ENCODE measurements around the gene NRIP2. TPM values are rescaled to one million over a fixed set of nuclear protein-coding genes. Genes with fewer than 3 reads are reported as not detected.

Gene NRIP2
- total and polyA plus RNA-seq, 10 of the 15 experiments (the other 5 are each of a cell fraction or from before 2014, with no cell fraction given), result 0.04 to 0.83 (median 0.42) TPM; not detected in 7

Other genes with a start within 250 kb of the NRIP2 start
Only the 7 nearest of the 8 such genes appear.
- gene FKBP4, start 40.1 kb downstream of the NRIP2 start, total RNA-seq (2014; rRNA removed), result 40.1 and 43.2 TPM in 2 replicates
- gene FKBP4, start 40.1 kb downstream of the NRIP2 start, total RNA-seq (2014; rRNA removed; fragmentation: Illumina TruSeq; extraction: Trizol), result 44.1 and 45.0 TPM in 2 replicates
- gene FKBP4, start 40.1 kb downstream of the NRIP2 start, total RNA-seq (2021), result 77.0 and 77.7 TPM in 2 replicates
- gene FKBP4, start 40.1 kb downstream of the NRIP2 start, polyA plus RNA-seq (2011; rRNA removed), result 39.6 and 42.8 TPM in 2 replicates
- 51.5 and 55.8 TPM in 2 replicates for gene FKBP4, start 40.1 kb downstream of the NRIP2 start, polyA plus RNA-seq (2014; fragmentation: Illumina TruSeq; extraction: Trizol)
- gene FKBP4, start 40.1 kb downstream of the NRIP2 start, polyA plus RNA-seq (2014; fragmentation: Nextera tagmentation; extraction: Ambion mirVana), result 10 to 100 TPM in 1 of 2 experiments, 1 to 10 TPM in 1; 8.9 to 15.4 TPM
- 45.9 and 46.0 TPM in 2 replicates for gene FKBP4, start 40.1 kb downstream of the NRIP2 start, polyA plus RNA-seq (2014; rRNA removed)
- 10 to 100 TPM; 89.1 to 90.0 TPM for gene FKBP4, start 40.1 kb downstream of the NRIP2 start, polyA plus RNA-seq (2016; fragmentation: Nextera tagmentation; extraction: Ambion mirVana)
- 25.4 and 31.5 TPM in 2 replicates for gene ITFG2, start 22.4 kb downstream of the NRIP2 start, total RNA-seq (2014; rRNA removed)
- 21.2 and 21.5 TPM in 2 replicates for gene ITFG2, start 22.4 kb downstream of the NRIP2 start, total RNA-seq (2014; rRNA removed; fragmentation: Illumina TruSeq; extraction: Trizol)
- 20.0 and 24.2 TPM in 2 replicates for gene ITFG2, start 22.4 kb downstream of the NRIP2 start, total RNA-seq (2021)
- 17.0 and 22.2 TPM in 2 replicates for gene ITFG2, start 22.4 kb downstream of the NRIP2 start, polyA plus RNA-seq (2011; rRNA removed)
- 24.3 and 27.7 TPM in 2 replicates for gene ITFG2, start 22.4 kb downstream of the NRIP2 start, polyA plus RNA-seq (2014; fragmentation: Illumina TruSeq; extraction: Trizol)
- gene ITFG2, start 22.4 kb downstream of the NRIP2 start, polyA plus RNA-seq (2014; fragmentation: Nextera tagmentation; extraction: Ambion mirVana), result 10 to 100 TPM; 23.1 to 28.5 TPM
- 22.2 and 30.8 TPM in 2 replicates for gene ITFG2, start 22.4 kb downstream of the NRIP2 start, polyA plus RNA-seq (2014; rRNA removed)
- 10 to 100 TPM; 38.0 to 39.5 TPM for gene ITFG2, start 22.4 kb downstream of the NRIP2 start, polyA plus RNA-seq (2016; fragmentation: Nextera tagmentation; extraction: Ambion mirVana)
- gene TEX52, start 22.0 kb upstream of the NRIP2 start, total RNA-seq (2014; rRNA removed), result not detected in 2 replicates
- gene TEX52, start 22.0 kb upstream of the NRIP2 start, total RNA-seq (2014; rRNA removed; fragmentation: Illumina TruSeq; extraction: Trizol), result not detected in 2 replicates
- gene TEX52, start 22.0 kb upstream of the NRIP2 start, total RNA-seq (2021), result not detected in 2 replicates
- not detected in 2 replicates for gene TEX52, start 22.0 kb upstream of the NRIP2 start, polyA plus RNA-seq (2011; rRNA removed)
- gene TEX52, start 22.0 kb upstream of the NRIP2 start, polyA plus RNA-seq (2014; fragmentation: Illumina TruSeq; extraction: Trizol), result not detected in 2 replicates
- gene TEX52, start 22.0 kb upstream of the NRIP2 start, polyA plus RNA-seq (2014; fragmentation: Nextera tagmentation; extraction: Ambion mirVana), result not detected
- not detected in 2 replicates for gene TEX52, start 22.0 kb upstream of the NRIP2 start, polyA plus RNA-seq (2014; rRNA removed)
- gene TEX52, start 22.0 kb upstream of the NRIP2 start, polyA plus RNA-seq (2016; fragmentation: Nextera tagmentation; extraction: Ambion mirVana), result under 1 TPM in 1 of 2 experiments, not detected in 1; 0.23 TPM
- gene FOXM1, start 42.1 kb upstream of the NRIP2 start, total RNA-seq (2014; rRNA removed), result 30.3 and 33.7 TPM in 2 replicates
- 28.0 and 28.9 TPM in 2 replicates for gene FOXM1, start 42.1 kb upstream of the NRIP2 start, total RNA-seq (2014; rRNA removed; fragmentation: Illumina TruSeq; extraction: Trizol)
- 58.6 and 60.0 TPM in 2 replicates for gene FOXM1, start 42.1 kb upstream of the NRIP2 start, total RNA-seq (2021)
- gene FOXM1, start 42.1 kb upstream of the NRIP2 start, polyA plus RNA-seq (2011; rRNA removed), result 15.3 and 25.1 TPM in 2 replicates
- 50.4 and 63.2 TPM in 2 replicates for gene FOXM1, start 42.1 kb upstream of the NRIP2 start, polyA plus RNA-seq (2014; fragmentation: Illumina TruSeq; extraction: Trizol)
- 10 to 100 TPM; 15.1 to 15.5 TPM for gene FOXM1, start 42.1 kb upstream of the NRIP2 start, polyA plus RNA-seq (2014; fragmentation: Nextera tagmentation; extraction: Ambion mirVana)
- 39.8 and 45.5 TPM in 2 replicates for gene FOXM1, start 42.1 kb upstream of the NRIP2 start, polyA plus RNA-seq (2014; rRNA removed)
- 10 to 100 TPM; 34.8 to 37.0 TPM for gene FOXM1, start 42.1 kb upstream of the NRIP2 start, polyA plus RNA-seq (2016; fragmentation: Nextera tagmentation; extraction: Ambion mirVana)
- gene RHNO1, start 42.2 kb upstream of the NRIP2 start, total RNA-seq (2014; rRNA removed), result 52.6 and 54.2 TPM in 2 replicates
- 42.4 and 46.4 TPM in 2 replicates for gene RHNO1, start 42.2 kb upstream of the NRIP2 start, total RNA-seq (2014; rRNA removed; fragmentation: Illumina TruSeq; extraction: Trizol)
- 33.3 and 36.2 TPM in 2 replicates for gene RHNO1, start 42.2 kb upstream of the NRIP2 start, total RNA-seq (2021)
- 69.0 and 91.6 TPM in 2 replicates for gene RHNO1, start 42.2 kb upstream of the NRIP2 start, polyA plus RNA-seq (2011; rRNA removed)
- 60.7 and 67.8 TPM in 2 replicates for gene RHNO1, start 42.2 kb upstream of the NRIP2 start, polyA plus RNA-seq (2014; fragmentation: Illumina TruSeq; extraction: Trizol)
- 10 to 100 TPM; 27.9 to 29.1 TPM for gene RHNO1, start 42.2 kb upstream of the NRIP2 start, polyA plus RNA-seq (2014; fragmentation: Nextera tagmentation; extraction: Ambion mirVana)
- 30.4 and 41.0 TPM in 2 replicates for gene RHNO1, start 42.2 kb upstream of the NRIP2 start, polyA plus RNA-seq (2014; rRNA removed)
- gene RHNO1, start 42.2 kb upstream of the NRIP2 start, polyA plus RNA-seq (2016; fragmentation: Nextera tagmentation; extraction: Ambion mirVana), result 10 to 100 TPM; 52.3 to 57.9 TPM
- gene TULP3, start 55.9 kb upstream of the NRIP2 start, total RNA-seq (2014; rRNA removed), result 6.7 and 7.9 TPM in 2 replicates
- 7.0 TPM in 2 replicates for gene TULP3, start 55.9 kb upstream of the NRIP2 start, total RNA-seq (2014; rRNA removed; fragmentation: Illumina TruSeq; extraction: Trizol)
- gene TULP3, start 55.9 kb upstream of the NRIP2 start, total RNA-seq (2021), result 7.8 and 8.5 TPM in 2 replicates
- gene TULP3, start 55.9 kb upstream of the NRIP2 start, polyA plus RNA-seq (2011; rRNA removed), result 6.0 and 8.4 TPM in 2 replicates
- 9.8 and 10.4 TPM in 2 replicates for gene TULP3, start 55.9 kb upstream of the NRIP2 start, polyA plus RNA-seq (2014; fragmentation: Illumina TruSeq; extraction: Trizol)
- gene TULP3, start 55.9 kb upstream of the NRIP2 start, polyA plus RNA-seq (2014; fragmentation: Nextera tagmentation; extraction: Ambion mirVana), result 1 to 10 TPM; 3.1 to 3.9 TPM
- 8.4 and 9.3 TPM in 2 replicates for gene TULP3, start 55.9 kb upstream of the NRIP2 start, polyA plus RNA-seq (2014; rRNA removed)
- gene TULP3, start 55.9 kb upstream of the NRIP2 start, polyA plus RNA-seq (2016; fragmentation: Nextera tagmentation; extraction: Ambion mirVana), result 1 to 10 TPM; 7.8 to 8.3 TPM
- gene TEAD4, start 124.4 kb upstream of the NRIP2 start, total RNA-seq (2014; rRNA removed), result 0.68 TPM in 1 of 2 replicates, not detected in the other
- not detected in 2 replicates for gene TEAD4, start 124.4 kb upstream of the NRIP2 start, total RNA-seq (2014; rRNA removed; fragmentation: Illumina TruSeq; extraction: Trizol)
- gene TEAD4, start 124.4 kb upstream of the NRIP2 start, total RNA-seq (2021), result 0.33 and 0.37 TPM in 2 replicates
- 0.04 TPM in 1 of 2 replicates, not detected in the other for gene TEAD4, start 124.4 kb upstream of the NRIP2 start, polyA plus RNA-seq (2011; rRNA removed)
- 0.07 and 0.13 TPM in 2 replicates for gene TEAD4, start 124.4 kb upstream of the NRIP2 start, polyA plus RNA-seq (2014; fragmentation: Illumina TruSeq; extraction: Trizol)
- gene TEAD4, start 124.4 kb upstream of the NRIP2 start, polyA plus RNA-seq (2014; fragmentation: Nextera tagmentation; extraction: Ambion mirVana), result not detected
- gene TEAD4, start 124.4 kb upstream of the NRIP2 start, polyA plus RNA-seq (2014; rRNA removed), result 0.28 and 0.31 TPM in 2 replicates
- under 1 TPM in 1 of 2 experiments, not detected in 1; 0.32 TPM for gene TEAD4, start 124.4 kb upstream of the NRIP2 start, polyA plus RNA-seq (2016; fragmentation: Nextera tagmentation; extraction: Ambion mirVana)